NOMO-1 treated with dmso at 0.1 percent for 144 hours (cell line): ENCODE results near the gene B4GALNT3.
"Not testable (repeated sequence)": the region's sequence is repeated elsewhere in the genome, so short reads cannot be mapped to it uniquely, and the experiment has no call there.

ENCODE experiments used
- DNase-seq: peaks from one replicate; lab custom pipeline; 2025; ENCODE audit not compliant: unreplicated experiment; lab: John Stamatoyannopoulos, UW

The B4GALNT3 gene

DNA sequence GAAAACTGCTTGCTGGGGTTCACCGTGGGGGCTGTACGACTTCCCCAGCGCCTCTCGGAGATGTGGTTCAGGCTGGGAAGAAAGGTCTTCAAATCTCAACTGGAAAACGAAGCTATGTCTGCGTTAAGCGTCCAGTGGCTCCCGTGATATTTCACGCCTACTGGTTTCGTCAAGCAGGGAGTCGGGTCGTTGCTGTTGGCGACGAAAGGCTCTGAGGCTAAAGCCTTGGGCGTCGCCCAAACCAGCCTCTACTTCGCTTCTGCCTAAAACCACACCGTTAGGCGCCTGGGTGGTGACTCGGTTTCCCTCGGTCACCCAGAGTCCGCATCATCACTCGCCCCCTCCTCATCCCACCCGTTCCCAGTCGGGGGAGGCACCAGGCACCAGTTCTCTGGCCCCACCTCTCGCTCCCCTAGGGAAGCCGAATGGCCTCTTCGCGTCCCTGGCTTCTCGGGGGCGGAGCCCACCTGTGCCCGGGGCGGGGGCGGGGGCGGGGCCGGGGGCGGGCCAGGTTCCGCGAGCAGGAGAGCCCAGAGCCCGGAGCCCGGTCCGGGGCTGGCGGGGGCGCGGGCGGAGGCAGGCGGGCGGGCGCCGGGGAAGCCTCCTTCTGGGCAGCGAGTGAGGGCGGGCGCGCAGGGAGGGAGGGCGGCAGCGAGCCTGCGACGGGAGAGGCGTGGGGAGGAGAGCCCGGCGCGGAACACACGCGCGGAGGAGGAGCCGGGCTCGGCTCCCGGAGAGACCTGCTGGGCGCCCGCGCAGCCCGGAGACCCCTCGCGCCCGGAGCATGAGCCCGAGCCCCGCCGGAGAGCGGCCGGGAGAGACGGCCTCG, at the start of gene B4GALNT3:
Gene B4GALNT3 (plus strand): TSS at position 510 of the 829 bp plus-strand sequence. CDS start 438 bp downstream, outside the sequence.
- DNase-seq = no peak

DNA sequence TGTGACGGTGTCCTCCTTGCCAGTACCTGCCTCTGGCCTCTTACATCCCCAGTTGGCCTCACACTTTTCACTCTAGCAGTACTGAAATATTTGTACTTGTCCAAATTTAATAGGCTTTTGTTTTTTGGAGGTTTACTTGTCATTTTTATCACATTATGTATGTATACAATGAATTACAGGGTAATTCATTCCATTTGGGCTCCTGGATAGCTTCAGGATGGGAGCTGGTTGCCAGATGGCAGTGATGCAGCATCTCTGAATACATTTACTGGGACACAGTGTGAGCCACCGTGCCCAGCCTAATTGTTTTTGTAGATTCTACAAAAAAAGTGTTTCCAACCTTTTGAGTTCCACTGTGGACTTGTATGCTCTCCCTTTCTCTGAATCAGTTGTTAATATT, 44.9 kb upstream of the B4GALNT3 start:
- DNase-seq = no peak

DNA sequence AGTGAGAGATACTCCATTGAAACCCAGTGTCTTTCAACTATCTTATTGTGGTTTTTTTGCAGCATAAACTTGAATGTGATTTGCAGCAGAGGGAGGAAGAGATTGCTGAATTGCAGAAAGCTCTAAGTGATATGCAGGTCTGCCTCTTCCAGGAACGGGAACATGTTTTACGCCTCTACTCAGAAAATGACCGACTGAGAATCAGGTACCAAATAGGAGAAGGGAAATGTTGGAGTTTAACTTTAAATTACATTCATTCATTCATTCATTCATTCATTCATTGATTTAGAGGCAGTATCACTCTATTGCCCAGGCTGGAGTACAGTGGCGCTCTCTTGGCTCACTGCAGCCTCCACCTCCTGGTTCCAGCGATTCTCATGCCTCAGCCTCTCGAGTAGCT, 41.3 kb upstream of the B4GALNT3 start:
- DNase-seq = no peak

DNA sequence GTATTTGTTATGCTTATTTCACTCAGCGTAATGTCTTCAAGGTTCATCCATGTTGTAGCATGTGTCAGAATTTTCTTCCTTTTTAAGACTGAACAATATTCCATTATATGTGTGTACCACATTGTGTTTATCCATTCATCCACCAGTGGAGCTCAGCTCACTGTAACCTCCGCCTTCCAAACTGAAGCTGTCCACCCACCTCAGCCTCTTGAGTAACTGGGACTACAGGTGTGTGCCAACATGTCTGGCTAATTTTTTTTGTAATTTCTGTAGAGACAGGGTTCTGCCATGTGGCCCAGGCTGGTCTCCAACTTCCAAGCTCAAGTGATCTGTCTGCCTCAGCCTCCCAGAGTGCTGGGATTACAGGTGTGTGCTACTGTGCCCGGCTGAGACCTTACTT, 37.2 kb upstream of the B4GALNT3 start:
- no peak for DNase-seq

DNA sequence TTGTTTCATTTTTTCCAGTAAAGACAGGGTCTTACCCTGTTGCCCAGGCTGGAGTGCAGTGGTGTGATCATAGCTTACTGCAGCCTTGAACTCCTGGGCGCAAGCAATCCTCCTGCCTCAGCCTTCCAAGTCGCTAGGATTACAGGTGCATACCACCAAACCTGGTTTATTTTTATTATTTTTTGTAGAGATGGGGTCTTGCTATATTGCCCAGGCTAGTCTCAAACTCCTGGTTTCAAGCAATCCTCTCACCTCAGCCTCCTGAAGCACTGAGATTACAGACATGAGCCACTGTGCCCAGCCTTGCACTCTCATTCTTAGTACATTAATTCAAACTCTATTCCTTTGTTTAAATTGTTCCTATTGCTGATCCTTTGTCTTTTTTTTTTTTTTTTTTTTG, 24.0 kb upstream of the B4GALNT3 start:
- not testable (repeated sequence) for DNase-seq

DNA sequence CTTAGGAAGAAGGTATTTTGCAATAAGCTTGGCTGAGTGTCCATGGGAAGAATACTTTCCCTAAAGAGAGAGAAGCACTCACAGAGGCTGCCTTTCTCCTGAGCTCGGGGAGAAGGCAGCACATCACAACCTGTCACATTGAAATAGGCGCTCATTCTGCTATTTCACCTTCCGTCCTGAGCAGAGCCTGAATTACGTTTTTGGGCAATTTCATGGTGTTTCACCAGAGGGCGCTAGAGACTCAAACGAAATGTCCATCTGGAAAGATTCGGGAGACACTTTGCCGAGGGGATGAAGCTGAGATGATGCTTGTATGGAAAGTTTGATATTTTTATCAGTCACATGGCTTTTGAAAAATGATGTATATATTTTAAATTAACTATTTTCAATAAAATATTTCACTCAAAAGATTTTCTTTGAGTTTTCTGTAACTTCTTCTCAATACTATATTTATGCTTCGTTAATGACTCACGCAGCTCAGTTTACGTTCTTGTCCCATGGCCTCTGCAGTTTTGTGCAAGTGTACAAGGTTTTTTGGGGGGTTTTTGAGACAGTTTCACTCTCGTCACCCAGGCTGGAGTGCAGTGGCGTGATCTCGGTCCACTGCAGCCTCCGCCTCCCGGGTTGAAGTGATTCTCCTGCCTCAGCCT, 17.4 kb upstream of the B4GALNT3 start:
- no peak for DNase-seq

DNA sequence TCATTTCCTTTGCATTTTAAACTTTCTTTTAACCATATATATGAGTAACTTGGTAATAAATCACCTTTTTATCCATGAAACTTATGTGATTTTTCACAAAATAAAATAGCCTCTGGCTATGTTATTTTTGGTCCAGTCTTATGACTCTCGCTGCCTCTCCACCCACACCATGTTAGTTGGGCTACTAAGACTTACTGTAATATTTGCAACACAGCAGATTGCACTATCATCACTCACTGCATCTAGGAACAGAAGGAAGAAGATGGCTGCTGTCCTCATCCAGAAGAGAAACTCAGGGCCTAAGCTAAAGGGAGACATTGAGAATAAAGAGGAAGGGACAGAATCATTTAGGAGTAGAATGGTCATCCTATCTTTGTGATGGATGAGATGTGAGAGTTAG, 12.6 kb upstream of the B4GALNT3 start:
- DNase-seq = no peak

DNA sequence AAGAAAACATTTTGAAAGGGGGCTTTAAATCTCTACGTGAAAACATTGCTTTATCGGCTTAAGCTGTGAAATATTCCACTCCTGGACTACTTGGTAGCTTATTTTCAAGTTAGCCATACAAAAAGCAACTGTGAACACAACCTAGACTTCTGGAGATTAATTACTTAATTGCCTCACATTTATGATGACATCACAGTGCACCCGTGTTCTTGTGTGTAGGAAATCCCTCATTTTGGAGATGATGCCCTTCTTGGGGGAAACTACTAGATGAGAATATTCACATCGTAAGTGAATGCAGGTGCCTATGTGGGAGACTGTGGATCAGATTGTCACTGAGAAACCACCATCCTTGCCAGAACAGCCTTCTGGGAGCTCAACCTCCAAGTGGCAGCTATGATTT, 10.5 kb upstream of the B4GALNT3 start:
- no peak for DNase-seq

DNA sequence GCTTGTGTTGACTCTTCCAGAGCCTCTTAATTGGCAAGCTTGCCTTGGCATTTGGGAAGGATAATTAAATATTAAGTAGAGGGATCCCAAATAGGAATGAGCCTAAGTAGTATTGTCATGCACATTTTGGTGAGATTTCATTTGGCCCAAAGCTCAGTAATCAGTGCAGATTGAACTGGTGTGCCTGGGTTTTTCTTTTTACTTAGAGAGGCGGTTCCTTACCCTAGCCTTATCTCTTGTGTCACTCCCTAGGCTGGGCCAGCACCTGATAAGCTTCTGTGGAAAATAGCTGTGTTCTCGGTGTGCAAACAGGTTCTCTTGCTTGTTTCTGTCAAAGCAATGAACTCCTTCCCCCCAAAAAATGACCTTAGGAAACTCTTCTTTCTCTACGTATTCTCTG, 9.3 kb upstream of the B4GALNT3 start:
- no peak for DNase-seq

DNA sequence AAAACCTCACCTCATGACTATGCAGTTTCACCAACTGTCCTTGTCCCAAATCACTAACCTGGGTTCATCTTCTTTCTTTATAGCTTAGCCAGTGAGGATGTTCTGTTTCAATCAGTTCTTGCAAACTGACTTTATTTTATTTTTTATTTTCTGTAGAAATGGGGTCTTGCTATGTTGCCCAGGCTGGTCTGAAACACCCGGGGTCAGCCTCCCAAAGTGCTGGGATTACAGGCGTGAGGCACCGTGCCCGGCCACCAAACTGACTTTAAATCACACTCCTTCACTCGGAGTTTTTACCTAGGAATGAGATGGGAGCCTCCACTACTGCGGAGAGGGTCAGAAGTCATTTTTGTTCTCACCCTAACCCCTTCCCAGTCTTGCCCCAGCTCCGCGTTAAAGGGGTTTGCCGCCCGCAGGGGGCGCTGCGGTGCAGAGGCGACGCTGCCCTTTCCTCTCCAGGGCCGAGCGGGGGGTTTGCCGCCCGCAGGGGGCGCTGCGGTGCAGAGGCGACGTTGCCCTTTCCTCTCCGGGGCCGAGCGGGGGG, 7.0 kb upstream of the B4GALNT3 start:
- no peak for DNase-seq

DNA sequence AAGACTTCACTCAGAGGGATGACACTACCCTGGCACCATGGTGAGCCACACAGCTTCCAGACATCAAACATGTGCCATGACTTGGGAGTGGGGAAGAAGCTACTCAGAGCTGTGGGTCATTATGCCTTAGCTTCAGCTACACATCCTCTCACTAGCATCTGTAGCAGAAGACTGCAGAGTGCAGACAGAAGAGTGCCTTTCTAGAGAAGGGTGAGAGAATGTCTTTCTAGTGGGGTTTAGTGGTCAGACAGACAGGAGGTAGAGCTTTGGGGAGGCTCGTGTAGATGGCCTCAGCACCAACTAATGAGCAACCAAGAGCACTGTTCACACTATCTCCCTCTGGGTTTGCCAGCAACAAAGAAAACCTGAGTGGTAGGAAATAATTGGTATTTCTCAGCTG, 4.9 kb upstream of the B4GALNT3 start:
- DNase-seq = no peak

DNA sequence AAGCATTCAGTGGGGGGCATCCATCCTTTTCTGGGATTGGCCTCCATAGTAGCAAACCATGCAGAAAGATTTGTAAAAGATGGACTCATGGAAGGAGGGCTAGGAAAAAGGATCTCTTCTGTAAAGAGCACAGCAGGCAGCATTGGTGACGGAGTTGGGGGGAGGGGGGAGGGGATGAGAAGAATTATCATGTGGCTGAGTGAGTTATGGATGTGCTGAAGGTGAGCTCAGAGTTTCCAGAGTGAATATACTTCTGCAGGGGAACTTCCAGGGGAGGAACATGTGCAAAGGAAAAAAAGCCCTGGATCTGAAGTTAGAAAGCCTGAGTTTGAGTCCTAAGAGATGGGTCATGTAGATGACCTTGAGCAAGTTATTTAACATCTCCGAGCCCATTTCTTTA, 3.9 kb upstream of the B4GALNT3 start:
- no peak for DNase-seq

DNA sequence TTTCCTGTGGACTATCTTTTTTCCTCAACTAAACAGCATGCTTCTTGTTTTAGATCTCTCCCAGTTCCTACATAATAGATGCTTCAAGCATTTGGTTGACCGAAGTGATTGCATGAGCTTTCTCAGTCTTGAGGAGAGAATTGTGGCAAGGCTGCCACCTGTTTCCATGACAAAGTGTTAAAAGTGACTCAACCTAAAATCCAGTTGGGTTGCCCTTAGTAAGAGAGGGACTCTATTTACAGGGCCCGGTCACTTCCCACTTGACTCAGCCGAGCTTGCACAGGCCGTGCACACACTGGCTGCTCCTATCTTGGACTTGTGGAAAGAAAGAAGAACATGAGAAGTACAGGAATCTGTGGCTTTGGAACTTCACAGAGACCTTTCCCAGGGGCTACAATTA, 2.1 kb upstream of the B4GALNT3 start:
- DNase-seq = no peak

DNA sequence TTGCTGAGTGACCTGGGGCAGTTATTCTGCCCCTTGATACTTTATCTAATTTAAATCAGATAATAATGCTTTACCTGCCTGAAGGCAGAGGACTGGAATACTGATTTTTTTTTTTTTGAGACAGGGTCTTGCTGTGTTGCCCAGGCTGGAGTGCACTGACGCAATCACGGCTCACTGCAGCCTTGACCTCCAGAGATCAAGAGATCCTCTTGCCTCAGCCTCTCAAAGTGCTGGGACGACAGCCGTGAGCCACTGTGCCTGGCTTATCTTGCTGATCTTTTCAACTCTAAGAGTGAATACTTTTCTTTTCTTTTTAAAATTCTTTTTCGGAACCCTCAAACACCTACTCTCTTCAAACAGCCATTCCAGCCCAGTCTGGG, 699 bp upstream of the B4GALNT3 start:
- no peak for DNase-seq

DNA sequence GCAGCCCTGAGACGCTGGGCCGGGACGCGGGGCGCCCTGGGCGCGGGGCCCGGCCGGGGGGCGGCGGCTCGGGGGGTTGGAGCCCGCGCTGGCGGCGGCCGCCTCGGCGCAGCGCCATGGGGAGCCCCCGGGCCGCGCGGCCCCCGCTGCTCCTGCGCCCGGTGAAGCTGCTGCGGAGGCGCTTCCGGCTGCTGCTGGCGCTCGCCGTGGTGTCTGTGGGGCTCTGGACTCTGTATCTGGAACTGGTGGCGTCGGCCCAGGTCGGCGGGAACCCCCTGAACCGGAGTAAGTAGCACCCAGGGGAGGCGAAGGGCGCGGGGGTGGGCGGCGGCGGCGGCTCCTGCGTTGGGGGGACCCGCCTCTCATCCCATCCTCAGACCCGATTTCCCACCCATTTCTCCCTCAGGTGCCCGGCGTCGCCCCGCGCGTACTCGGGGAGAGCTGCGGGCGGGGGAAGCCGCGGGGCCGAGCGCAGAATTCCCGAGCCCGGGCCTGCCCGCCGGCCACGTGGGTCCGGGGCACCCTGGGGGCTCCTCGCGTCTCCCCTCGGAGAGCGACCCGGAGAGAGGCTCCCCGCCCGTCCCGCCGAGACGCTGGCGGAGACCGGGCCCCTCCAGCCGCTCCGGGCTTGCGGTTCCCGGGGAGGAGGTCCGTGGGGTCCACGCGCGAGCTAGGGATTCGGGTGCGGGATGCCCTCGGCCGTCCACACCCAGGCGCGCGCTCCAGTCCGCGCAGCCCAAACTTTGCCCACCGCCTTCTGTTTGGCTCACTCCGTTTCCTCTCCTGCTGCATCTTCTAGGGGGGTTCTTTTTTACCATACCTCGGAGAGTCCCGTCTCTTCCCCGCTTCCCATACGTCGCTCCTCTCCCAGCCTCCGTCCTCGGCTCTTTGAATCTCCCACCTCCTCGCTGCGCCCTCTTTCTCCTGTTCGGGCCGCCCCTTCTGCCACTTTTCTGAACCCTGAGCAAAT, 807 bp downstream of the B4GALNT3 start:
- no peak for DNase-seq

DNA sequence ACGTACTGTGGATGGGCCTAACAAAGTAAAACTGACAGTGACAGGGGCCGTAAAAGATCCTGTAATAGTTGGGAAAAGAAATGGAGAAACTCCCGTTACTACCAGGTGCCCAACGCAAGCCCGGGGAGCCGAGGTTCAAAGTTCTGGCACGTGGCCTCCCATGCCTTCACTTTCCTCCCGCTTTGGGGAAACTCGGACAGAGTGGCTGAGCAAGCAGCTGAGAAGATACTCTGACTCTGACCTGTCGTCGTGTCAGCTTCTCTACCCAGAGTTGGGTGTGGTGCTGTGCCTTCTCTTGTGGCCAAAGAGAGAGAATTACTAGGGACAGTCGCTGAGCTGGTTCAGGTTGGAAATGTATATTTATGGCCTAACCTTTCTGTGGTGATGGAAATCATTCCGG, 1.7 kb downstream of the B4GALNT3 start:
- DNase-seq = no peak

DNA sequence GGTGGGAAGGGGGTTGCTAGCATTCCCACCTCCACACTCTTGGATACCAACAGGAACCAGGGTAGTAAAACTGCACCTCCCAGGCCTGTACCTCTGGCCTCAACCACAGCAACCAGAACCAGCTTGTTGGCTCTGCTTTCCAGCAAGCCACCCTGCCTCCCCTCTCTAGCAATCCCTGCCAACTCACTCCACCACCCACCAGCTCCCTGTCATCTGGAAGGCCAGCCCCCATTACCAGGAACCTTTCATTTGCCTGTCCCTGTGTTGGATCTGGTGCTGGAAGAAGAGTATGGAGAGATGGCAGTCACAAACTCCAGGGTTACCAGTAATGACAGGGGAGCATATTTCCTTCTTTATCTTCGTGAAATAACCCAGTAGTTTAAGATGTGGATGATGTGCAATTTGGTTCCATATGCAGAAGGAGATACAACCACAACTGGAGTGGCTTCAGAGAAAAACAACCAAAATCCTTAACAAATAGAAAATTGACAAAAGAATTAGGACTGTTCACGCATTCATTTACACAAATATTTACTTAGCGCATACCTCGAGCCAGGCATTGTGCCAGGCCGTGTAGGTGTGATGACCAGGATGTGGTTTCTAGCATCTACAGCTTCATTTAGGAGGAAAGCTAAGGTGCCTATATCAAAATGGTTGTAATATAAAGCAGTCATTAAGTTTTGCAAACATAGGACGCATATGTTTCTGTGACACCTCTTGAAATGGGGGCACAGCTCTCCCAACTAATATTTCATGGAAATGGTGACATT, 3.4 kb downstream of the B4GALNT3 start:
- no peak for DNase-seq

DNA sequence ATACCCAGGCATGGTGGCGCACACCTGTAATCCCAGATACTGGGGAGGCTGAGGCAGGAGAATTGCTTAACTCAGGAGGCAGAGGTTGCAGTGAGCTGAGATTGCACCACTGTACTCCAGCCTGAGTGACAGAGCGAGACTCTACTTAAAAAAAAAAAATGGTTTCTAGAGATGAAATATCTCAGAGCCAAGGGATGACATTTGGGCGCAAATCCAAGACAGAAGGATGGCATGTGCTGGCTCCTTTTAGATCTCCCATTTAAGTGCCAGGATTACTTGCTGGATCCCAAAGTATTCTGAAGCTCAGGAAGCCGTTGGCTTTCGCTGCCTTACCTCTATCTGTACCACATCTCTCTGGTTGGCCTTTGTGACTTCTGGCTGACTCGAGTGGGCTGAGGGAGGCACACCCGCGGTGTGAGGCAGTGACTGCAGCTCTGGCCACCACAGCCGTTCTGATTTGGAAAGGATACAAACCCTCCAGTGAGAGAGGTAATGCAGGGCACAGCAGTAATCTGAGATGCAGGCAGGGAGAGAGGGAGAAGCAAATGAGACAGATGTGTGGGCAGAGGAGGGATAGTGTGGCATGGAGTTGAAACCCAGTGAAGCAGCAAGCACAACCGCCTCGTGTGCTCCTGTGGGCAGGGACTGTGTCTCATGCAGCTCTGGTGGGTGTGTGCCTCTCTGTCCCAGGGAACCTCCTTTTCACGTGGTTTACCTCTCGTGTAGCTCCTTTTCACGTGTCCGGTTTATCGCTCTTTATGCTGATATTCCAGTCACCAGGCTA, 4.9 kb downstream of the B4GALNT3 start:
- DNase-seq = no peak

DNA sequence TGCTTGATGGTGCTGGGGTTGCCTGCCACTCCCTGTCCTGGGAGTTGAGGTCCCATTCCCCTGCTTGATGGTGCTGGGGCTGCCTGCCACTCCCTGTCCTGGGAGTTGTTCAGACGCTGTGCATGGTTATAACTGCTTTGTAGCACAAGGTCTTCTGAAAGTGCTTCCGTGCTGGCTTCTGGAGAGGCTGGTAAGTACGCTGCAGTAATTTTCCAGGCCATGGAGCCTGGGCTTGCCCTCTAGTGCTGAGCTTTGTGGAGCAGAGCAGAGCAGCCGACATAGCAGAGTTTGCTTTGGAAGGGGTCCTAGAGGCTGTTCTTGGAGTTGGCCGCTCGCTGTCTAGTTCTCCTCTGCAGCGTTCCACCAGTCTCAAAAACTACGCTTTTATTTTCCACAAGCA, 6.3 kb downstream of the B4GALNT3 start:
- no peak for DNase-seq

DNA sequence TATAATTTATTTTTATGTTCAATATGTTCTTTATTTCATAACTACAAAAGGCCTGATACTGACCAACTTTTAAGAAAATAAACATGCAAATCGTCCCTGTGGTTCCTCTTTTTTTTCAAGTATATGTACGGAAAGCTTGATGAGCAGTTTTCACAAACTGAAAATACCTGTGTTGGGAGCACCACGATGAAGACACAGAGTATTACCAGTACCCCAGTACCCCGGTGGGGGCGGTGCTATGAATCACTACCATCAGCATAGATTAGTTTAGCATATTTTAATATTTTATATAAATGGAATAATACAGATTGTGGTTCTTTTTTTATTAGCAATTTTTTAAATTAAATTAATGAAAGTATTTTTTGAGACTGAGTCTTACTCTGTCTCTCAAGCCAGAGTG, 7.0 kb downstream of the B4GALNT3 start:
- DNase-seq = no peak
